AG09319 (cell line): ENCODE data around the gene PCDHA11.

ENCODE experiments used
- DNase-seq: peaks from one replicate; pipeline ENCODE4 v3.0.0-alpha.2; 2010; ENCODE audit warnings: low read depth; ENCODE audit errors: extremely low read depth
- CTCF ChIP-seq: IDR thresholded peaks from 2 replicates; pipeline ENCODE4 v1.5.1; 2011; ENCODE audit warnings: low read depth, mild to moderate bottlenecking, inconsistent platforms, low read length, moderate library complexity

The PCDHA11 gene

GRCh38 chr5:140883373-140883772 is 14.6 kb downstream of the PCDHA11 start:
- no peak for DNase-seq

GRCh38 chr5:140883927-140884697 is 15.4 kb downstream of the PCDHA11 start:
- no peak for DNase-seq
- TF ChIP-seq CTCF = no peak

More at GRCh38 chr5:140883373-140883772, 14.6 kb downstream of the PCDHA11 start:
- no peak for TF ChIP-seq CTCF

DNA sequence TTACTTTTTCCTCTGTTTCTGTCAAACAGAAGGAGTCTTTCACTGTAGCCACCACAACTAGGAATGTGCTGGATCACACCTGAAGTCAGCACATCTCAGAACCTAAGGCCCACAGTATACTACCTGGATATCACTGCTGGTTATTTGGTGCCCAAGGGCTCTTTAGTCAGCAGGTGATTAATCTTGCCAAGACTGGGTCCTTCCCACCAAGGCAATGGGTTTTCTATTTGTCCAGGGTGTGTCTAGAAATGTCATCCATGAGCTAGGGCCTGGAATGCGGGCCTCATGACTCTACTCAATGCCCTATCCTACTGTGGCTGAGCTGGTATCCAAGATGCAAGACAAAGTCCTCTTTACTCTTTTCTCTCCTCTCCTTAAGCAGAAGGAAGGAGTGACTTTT is 47.6 kb downstream of the PCDHA11 start:
- no peak for TF ChIP-seq CTCF
- no peak for DNase-seq
